Measurements from ENCODE around the gene ANKRD42.
"Not testable (repeated sequence)": the region's sequence is repeated elsewhere in the genome, so short reads cannot be mapped to it uniquely, and the experiment has no call there.

The ANKRD42 gene

DNA sequence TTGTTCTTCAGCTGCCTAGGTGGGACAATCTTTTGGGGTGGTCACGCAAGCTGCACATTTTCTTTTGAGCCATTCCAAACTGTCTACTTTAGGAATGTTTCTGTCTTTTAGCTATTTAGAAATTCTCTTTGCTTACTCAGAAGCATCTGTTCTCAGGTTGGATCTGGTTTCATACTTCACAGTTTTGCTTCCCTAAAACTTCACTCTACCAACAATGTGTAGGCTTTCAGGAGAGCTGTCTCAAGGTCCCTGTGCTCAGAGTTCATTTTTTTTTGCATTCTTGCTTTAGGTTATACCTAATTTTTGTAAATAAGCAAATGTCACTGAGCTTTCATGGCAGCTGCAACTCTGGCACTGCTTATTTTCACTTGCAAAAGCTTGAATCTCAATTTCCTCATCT, 55.9 kb downstream of the ANKRD42 start:
- no peak for ATAC-seq

DNA sequence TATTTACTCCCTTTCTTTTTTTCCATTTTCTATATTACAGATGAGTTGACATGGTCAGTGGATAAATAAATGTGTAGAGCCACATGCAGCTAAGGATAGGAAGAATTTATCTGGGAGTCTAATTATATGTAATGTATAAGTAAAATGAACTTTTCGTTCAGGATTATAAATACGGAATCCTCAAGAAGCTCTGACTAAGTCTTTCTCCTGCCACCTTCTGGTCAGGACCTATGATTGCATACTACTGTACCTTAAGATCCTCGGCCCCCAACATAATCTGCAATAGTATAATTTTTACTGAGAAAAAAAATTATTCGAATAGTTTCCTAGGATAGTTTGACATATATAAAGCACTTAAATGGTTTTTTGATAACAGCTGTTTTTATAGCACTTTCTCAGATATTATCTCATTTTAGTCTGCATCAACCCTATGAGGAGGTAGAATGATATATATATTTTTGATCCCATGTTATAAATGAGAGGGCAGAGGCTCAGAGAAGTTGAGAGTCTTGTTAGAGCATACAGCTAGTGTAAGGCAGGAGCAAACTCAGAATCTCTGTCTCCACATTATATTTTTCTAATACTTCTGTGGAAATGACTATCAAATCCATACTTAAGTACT, 56.6 kb downstream of the ANKRD42 start:
- ATAC-seq: peak in 1 of 2 donors; percentile 58

DNA sequence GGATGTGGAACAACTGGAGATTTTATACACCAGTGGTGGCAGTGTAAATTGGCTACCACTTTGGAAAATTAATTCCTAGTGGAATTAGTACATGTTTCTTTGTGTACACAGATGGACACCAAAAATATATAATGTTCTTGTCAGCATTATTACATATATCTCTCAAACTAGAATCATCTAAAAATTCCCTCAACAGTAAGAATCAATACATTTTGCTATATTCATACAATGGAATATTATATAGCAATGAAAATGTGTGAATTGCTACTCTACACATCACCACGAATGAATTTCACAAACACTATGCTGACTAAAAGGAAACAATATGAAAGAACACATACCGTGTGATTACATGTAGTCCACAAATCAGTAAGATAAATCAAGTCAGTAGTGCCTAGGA, 58.8 kb downstream of the ANKRD42 start:
- no peak for ATAC-seq

DNA sequence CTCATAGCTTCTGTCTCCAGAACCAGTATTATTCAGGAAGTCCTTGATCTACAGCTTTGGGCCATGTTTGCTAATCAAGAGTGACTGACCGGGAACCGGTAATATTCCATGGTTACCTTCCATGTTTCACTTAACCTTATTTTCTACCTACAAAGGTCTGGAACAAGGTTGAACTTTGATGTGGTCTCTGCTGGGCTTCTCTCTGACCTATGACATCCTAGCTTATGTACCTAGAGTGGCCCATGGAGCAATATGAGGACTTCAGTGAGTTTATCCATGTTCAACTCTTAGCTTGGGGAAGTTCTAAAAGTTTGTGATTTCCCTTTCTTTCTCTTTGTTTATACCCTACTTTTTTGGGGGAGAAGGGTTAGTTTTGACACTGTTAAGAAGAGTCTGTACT, 59.4 kb downstream of the ANKRD42 start:
- no peak for ATAC-seq

DNA sequence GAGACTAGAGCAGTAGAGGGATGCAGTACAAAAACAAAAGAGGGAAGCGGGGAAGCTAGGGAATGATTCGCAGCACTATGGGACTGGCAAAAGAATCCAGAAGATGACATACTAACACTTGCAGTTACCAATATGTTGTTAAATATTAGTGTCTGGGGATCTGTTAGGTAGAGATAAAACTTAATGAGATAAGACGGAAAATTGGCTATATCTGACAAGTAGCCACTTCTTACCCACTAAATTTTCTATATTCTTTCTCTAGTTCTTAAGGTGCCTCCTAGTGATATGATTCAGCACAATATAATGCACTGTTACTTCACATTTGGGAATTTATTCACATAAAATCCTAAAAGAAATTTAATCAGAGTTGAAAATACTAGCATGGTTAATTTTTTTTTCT, 61.9 kb downstream of the ANKRD42 start:
- no peak for ATAC-seq

DNA sequence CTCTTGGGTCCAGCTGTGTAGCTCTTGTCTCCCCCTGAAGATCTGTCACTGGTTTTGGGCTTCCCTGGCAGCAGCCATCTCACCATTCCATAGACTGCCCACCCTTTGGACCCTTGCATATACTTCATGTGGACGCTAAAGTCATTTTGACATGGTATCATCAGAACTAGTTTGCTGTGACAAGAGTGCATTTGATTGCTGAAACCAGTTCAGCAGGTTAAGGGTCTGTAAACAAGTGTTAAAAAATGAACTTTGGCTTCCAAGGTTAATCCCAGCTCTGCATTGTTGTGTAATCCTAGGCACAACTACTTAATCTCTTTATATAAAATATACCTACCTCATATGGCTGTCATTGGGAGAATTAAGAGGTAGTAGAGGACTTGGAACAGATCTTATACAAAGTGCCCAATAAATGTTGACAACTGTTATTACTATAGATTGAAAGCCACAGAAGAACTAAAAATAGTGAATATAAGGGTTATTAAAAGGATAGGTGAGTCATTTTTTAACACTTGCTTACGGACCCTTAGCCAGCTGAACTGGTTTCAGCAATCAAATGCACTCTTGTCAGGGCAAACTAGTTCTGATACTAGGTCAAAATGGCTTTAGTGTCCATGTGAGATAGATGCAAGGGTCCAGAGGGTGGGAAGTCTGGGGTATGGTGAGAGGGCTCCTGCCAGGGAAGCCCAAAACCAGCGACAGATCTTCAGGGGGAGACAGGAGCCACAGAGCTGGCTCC, 63.3 kb downstream of the ANKRD42 start:
- ATAC-seq: no peak

DNA sequence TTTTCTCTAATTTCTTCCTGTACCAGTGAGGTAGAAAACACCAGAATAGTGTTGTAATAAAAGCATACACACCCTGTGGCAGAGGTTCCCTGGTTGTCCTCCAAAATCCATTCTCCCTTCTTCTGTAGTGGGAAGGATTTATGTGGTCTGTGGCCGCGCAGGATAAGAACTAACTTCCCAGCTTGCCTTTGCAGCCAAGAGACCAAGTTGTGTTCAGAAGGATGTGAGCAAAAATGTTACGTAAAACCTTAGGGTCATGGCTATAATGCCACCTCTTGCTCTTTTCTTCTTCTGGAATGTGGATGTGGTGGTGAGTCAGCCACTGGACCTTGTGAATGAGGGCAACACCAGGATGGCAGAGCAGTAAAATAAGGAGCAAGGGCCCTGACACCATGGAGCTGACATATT, 64.3 kb downstream of the ANKRD42 start:
- no peak for ATAC-seq

DNA sequence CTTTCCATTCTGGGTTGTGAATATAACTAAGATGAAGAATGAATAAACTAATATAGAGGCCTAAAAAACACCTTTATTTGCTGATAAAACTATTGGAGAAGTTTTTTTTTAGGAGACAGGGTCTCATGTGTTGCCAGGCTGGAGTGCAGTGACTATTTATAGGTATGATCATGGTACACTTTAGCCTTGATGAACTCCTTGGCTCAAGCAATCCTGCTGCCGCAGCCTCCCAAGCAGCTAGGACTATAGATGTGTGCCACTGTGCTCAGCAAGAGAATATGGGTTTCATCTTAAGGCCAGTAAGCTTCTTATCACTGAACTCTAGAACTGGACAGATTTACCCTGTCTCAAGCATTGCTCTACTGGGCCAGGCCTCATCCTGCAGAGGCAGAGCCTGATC, 66.0 kb downstream of the ANKRD42 start:
- no peak for ATAC-seq

DNA sequence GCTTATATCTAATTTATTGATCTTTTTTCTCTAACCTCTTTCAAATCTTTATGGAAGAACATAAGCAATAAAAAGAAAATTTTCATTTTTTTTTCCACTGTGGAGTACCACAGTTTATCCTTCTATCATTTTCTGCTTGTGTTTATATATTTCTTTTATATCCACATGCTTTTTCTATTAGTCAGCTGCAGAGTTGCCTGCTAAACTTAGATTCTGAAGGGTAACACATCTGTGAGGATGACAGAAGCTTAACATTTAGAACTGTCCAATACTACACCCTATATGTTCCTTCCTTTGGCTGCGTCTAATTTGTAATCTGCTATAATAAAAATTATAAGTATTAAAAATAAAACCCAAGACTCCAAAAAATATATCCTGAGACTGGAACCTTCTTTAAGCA, 71.8 kb downstream of the ANKRD42 start:
- no peak for ATAC-seq

DNA sequence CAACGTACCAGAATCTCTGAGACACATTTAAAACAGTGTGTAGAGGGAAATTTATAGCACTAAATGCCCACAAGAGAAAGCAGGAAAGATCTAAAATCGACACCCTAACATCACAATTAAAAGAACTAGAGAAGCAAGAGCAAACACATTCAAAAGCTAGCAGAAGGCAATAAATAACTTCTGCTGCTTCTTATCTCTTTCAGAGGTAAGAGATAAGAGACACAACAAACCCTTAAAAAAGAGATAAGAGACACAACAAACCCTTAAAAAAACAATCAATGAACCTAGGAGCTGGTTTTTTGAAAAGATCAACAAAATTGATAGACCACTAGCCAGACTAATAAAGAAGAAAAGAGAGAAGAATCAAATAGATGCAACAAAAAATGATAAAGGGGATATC, 75.6 kb downstream of the ANKRD42 start:
- not testable (repeated sequence) for ATAC-seq

DNA sequence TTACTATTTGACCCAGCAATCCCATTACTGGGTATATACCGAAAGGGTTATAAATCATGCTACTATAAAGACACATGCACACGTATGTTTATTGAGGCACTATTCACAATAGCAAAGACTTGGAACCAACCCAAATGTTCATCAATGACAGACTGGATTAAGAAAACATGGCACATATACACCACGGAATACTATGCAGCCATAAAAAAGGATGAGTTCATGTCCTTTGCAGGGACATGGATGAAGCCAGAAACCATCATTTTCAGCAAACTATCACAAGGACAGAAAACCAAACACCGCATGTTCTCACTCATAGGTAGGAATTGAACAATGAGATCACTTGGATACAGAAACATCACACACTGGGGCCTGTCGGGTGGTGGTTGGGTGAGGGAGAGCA, 78.2 kb downstream of the ANKRD42 start:
- ATAC-seq: not testable (repeated sequence)

DNA sequence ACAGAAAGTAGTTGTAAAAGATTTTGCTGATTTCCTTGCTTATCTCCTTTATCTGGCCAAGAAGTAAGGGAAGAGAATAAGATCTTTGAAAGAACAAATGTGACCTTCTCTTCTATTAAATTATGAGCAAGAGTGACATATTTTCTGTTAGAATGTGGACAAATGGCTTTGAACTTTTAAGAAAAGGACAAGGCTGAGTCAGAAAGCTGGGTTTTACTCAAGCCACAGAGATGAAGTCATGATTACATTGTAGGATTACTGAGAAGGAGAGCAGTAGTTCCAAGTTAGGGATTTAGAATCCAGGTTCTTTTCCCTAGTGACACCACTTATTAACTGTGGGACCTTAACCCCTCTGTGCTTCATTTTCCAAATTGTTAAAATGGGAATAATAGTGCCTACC, 79.1 kb downstream of the ANKRD42 start:
- ATAC-seq: no peak

DNA sequence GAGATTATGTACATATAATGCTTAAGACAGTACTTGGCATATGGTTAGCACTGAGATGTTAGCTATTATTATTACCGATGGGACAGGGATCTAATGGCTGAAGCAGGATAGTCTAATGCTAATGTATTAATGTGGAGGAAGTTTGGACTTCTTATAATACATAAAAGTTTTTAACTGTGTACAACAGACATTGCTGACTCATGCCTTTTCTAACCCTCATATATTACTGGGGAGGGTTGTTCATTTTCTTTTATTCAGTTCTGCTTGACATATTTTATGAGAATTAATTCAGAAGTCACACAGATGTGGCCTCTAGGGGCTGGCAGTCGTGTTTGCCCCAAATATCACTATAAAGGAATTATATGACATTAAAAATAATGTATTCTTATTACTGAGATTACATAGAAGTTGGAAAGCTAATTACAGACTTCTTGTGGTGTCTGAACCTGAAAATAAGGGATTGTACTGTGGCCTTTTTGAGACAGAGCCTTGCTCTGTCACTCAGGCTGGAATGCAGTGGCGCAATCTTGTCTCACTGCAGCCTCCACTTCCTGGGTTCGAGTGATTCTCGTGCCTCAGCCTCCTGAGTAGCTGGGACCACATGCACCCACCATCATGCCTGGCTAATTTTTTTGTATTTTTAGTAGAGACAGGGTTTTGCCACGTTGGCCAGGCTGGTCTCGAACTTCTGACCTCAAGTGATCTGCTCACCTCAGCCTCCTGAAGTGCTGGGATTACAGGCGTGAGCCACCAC, 82.6 kb downstream of the ANKRD42 start:
- ATAC-seq: no peak

DNA sequence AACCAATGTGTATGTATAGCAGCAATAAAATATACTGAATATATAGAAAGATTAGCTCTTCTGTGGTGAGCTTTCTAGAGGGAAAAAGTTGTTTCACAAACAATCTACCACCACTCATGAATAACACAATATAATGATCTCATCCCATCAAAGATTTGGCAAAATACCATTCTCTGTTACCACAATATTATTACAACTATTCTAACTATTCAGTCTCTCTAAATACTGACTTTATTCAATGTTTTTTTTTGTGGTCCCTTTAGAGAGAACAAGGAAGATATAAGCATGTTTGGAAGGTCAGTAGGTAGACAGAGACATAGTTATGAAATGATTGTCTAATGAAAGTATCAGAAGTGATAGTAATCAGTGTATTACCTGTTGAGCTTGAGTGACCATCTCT, 84.8 kb downstream of the ANKRD42 start:
- ATAC-seq: no peak

DNA sequence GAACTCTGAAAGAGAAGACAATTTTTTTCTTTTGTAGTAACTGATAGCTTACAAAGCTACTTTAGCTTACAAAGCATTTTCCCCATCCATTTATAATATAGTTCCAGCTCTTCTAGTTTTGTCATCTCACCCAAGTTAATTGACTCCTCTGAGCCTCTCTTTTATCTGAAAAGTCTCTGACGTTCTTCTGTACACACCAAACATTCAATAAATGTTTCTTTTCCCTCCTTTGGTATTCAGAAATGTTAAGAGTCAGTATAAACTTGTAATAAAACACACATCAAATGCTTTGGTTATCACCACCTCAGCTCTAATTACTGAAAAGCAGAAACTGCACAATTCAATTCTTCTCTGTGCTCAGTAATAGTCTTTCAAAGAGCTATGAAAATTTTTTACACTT, 86.7 kb downstream of the ANKRD42 start:
- no peak for ATAC-seq

DNA sequence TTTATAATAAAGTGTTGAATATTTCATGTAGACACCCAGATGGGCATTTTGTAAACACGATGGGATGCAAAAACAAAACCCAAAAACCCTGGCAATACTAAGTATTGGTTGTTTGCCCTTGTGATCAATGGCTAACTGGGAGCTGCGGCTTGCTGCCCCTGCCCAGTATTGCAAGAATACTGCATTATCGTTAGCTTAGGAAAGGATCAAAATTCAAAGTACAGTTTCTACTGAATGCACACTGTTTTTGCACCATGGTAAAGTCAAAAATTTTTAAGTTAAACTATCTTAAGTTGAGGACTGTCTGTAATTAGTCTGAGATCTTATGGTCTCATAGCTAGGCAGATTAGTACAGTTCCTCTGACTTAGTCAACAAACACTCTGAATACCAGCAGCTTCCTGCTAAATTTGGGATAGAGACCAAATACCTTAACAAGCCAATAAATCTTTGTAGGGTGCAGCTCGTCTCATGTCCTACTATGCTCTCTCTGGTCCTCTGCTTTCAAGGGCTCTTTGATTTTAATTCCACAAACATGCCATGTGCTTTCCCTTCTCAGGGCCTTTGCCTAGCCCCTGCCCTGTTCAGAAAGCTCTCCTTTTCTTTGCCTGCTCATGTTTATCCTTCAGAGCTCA, 88.7 kb downstream of the ANKRD42 start:
- no peak for ATAC-seq

DNA sequence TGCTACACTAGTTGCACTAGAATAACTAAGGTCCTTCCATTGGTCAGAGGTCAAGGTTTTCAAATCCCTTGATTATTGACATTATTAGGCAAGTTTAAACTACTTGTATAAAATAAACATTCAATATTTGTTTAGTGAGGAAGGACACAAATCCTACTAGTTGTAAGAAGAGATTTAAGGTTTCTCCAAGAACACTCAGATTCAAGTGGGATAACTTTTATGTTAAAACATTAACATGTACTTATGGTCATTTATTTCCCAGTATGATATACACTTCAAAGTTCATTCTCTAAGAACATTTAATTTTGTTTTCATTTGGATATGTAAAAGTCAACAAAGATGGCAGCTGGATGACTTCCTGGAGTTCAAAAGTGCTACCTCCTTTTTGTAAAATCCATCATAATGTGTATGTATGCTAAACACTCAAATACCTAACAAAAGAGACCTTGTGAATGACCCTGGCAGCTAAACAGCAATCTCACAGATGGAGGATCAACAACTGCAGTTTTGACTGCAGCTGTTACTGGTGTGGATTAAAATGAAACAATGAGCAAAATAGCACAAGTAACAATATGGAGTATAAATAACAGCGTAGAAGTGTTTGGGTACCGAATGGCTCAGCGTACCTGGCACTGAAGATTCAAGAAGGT, 91.1 kb downstream of the ANKRD42 start:
- no peak for ATAC-seq

DNA sequence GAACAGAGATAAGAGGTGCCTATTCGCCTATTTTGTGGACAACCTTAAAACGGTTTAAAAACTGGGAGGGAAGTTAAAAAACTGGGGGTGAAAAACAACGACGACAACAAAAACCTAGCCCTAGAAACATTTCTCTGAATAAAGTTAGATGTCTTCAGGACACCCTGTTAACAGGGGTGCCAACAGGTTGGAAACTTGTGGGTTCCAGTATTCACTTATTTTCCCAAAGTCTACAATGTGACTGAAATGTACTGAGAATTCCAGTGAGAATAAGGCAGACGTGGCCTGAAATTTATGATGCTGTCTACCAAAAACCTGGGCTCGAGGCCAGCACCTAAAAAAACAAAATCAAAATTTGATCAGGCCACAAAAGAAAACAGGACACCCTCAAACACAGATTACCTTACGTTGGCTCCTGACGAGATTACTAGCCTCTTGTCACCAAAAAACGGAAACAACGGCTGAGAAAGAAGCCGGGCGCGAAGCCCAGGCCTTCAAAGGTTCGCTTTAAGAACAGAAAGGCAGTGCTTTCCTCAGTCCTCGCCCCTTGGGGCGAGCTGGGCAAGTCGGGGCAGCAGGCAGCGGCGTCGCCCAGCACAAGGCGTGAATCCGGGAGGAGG, 91.7 kb downstream of the ANKRD42 start:
- ATAC-seq: peak; percentile 25 to 39

DNA sequence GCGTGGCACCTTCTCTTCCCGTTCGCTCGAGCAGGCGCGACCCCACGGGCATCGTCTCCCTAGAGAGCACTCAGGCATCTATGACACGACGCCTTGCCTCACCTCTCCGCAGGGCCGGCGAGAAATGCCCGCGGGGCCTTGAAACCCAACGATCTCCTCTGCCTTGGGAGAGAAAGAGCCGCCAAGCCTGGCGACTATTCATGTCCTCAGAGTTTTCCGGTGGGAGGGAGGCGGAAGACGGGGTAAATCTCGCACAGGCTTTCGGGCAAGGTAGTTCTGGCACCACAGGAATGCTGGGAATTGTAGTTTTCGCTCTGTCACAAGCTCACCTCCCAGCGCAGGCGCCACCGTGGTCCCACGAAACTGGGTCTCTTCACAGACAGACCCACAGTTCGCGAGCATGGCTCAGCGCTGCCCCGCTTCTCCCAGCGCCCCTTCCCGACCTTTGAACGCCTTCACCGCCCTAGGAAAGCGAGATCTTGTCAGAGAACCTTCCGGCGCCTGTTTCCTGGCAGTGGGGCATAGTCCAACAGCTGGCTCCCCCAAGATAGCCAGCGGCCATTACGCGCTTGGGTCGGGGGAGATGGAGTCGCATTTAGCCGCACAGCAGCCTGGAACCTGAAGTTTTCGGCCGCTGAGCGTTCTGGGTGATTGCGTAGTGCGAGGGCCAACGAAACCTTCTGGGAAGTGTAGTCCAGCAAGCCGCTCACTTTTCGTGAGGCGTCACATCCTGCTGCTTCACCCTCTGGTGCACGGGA, 92.4 kb downstream of the ANKRD42 start, which contains the start of gene CCDC90B:
Gene CCDC90B, minus strand, starts transcription at position 597 of the 758 bp plus-strand sequence. Its CDS starts 395 bp downstream, at position 202.
- ATAC-seq: peak; percentile 93

DNA sequence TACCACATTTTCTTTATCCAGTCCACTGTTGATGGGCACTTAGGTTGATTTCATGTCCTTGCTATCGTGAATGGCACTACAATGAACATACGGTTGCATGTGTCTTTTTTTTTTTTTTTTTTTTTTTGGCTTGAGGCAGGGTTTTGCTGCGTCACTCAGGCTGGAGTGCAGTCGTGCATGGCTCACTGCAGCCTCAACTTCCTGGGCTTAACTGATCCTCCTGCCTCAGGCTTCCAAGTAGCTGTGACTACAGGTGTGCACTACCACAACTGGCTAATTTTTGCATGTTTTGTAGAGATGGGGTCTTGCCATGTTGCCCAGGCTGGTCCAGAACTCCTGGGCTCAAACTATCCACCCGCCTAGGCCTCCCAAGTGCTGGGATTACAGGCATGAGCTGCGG, 94.1 kb downstream of the ANKRD42 start:
- no peak for ATAC-seq

DNA sequence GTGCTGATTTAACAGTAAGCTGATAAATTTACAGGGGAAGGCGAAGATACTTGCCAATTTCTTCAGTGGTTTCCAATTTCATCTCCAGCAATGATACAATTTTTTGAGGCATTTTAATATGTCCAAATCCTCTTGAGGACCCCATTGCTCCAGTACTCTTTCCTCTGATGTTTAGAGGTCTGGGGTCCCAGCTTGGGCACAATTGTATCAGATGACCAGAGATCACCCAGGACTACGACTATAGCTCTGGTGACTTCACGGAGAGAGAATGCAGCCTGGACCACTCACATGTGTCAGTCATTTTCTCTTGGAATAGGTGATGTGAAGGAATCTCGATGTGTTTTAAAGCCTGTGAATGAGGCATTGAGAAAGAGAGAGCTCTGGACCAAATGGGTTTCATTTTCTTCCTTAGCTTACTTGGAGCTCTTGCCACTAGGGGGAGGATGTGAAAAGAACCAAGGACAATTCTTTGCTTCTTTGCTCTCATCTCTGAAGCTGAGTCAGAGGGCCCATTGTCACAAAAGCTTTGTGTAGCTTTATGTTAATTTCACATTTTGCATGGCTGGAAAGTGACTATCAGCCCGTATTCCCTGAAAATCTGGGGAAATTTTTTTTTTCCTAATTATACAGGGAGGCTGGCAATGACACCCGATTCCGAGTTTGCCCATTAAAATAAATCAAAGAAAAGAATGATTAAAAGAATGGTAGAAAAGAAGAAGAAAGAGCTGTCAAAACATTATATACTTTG, 99.4 kb downstream of the ANKRD42 start:
- peak; percentile 85 to 90 for ATAC-seq
